ENCODE results near the gene TP63.

DNA sequence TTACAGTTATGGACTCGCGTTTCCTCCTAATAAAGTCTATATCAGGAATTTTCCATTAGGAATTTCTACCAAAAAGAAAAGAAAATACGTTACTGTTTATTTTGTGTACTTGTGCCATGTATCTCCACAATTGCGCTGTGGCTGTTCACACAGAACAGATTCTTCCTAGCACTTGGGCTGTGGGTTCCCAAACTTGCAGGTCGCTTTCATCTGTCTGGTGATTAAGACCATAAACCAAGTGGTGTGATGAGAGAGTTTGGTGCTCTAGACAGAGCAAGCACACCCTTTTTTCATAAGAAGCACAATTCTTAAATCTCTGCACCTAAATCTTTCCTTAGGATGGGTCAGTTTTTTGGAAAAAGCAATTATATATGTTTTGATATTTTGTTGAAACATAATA, 203.3 kb downstream of the TP63 start:
- TF ChIP-seq, protein P1, sequence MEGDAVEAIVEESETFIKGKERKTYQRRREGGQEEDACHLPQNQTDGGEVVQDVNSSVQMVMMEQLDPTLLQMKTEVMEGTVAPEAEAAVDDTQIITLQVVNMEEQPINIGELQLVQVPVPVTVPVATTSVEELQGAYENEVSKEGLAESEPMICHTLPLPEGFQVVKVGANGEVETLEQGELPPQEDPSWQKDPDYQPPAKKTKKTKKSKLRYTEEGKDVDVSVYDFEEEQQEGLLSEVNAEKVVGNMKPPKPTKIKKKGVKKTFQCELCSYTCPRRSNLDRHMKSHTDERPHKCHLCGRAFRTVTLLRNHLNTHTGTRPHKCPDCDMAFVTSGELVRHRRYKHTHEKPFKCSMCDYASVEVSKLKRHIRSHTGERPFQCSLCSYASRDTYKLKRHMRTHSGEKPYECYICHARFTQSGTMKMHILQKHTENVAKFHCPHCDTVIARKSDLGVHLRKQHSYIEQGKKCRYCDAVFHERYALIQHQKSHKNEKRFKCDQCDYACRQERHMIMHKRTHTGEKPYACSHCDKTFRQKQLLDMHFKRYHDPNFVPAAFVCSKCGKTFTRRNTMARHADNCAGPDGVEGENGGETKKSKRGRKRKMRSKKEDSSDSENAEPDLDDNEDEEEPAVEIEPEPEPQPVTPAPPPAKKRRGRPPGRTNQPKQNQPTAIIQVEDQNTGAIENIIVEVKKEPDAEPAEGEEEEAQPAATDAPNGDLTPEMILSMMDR (IDR thresholded peaks at IDR 0.05; ENCODE audit: extremely low read depth in 1 of 2, insufficient read depth in 1 of 2, low read depth in 1 of 2, low read length in 2 of 2) = no peak
- TF ChIP-seq EZH2 (IDR thresholded peaks at IDR 0.05; ENCODE audit: borderline replicate concordance, low read depth, low read length, severe bottlenecking) = no peak
- TF ChIP-seq JUN (IDR thresholded peaks at IDR 0.05; ENCODE audit: borderline replicate concordance, insufficient read depth, insufficient read length, low read depth) = no peak
- no peak for TF ChIP-seq FOS (IDR thresholded peaks at IDR 0.05; ENCODE audit: borderline replicate concordance, insufficient read depth, low read length)
- no peak for TF ChIP-seq GATA2 (IDR thresholded peaks at IDR 0.05; ENCODE audit: insufficient read depth, insufficient read length, low read depth, low read length)

All from endothelial cell of umbilical vein (primary cell).